RPMI7951 (cell line): ENCODE data around the gene PHOSPHO1. TPM values are rescaled to one million over a fixed set of nuclear protein-coding genes. Genes with fewer than 3 reads are reported as not detected.

Experiments used
- DNase-seq: peaks from one replicate; pipeline ENCODE4 v3.0.0-alpha.2; 2012; ENCODE audit warnings: low read depth
- total RNA-seq: library from RNA; depleted of rRNA; stranded (reverse); fragments of >200 nt; shearing (Covaris generic); gene quantifications from 2 replicates; pipeline ENCODE4 v1.2.3, GENCODE V29; 2014

PHOSPHO1 gene
- total RNA-seq, 1 experiment from 2014 or later = 0.48 TPM

GRCh38 chr17:49242813-49243212, 12.2 kb upstream of the PHOSPHO1 start:
- no peak for DNase-seq

GRCh38 chr17:49241692-49242397, 11.3 kb upstream of the PHOSPHO1 start:
- DNase-seq = no peak

GRCh38 chr17:49241040-49241439, 10.5 kb upstream of the PHOSPHO1 start:
- DNase-seq = no peak

GRCh38 chr17:49240619-49241018, 10.0 kb upstream of the PHOSPHO1 start:
- DNase-seq = no peak

GRCh38 chr17:49239963-49240362, 9.4 kb upstream of the PHOSPHO1 start:
- no peak for DNase-seq

- no peak for DNase-seq
Measured at GRCh38 chr17:49235896-49236295, 5.3 kb upstream of the PHOSPHO1 start.

GRCh38 chr17:49234509-49235080, 4.0 kb upstream of the PHOSPHO1 start:
- no peak for DNase-seq

- DNase-seq = no peak
Measured at GRCh38 chr17:49231563-49231894, 942 bp upstream of the PHOSPHO1 start.

- DNase-seq = no peak
Measured at GRCh38 chr17:49229805-49230600, 584 bp downstream of the PHOSPHO1 start.

- no peak for DNase-seq
Measured at GRCh38 chr17:49229076-49229804, 1.3 kb downstream of the PHOSPHO1 start.

GRCh38 chr17:49227436-49228261, 2.9 kb downstream of the PHOSPHO1 start:
- peak; percentile 55 for DNase-seq

GRCh38 chr17:49226771-49227435, 3.7 kb downstream of the PHOSPHO1 start:
- no peak for DNase-seq

GRCh38 chr17:49225554-49226236, 4.9 kb downstream of the PHOSPHO1 start:
- DNase-seq = no peak

- no peak for DNase-seq
Measured at GRCh38 chr17:49224997-49225337, 5.6 kb downstream of the PHOSPHO1 start.

GRCh38 chr17:49224198-49224996, 6.2 kb downstream of the PHOSPHO1 start:
- DNase-seq = no peak

GRCh38 chr17:49223517-49224197, 6.9 kb downstream of the PHOSPHO1 start:
- peak; percentile 26 for DNase-seq

- DNase-seq = no peak
Measured at GRCh38 chr17:49223168-49223516, 7.4 kb downstream of the PHOSPHO1 start.

- no peak for DNase-seq
Measured at GRCh38 chr17:49219987-49220386, 10.6 kb downstream of the PHOSPHO1 start.
